Panc1 (cell line): ENCODE results near the gene CCDC127. TPM values are rescaled to one million over a fixed set of nuclear protein-coding genes. Genes with fewer than 3 reads are reported as not detected.
A peak's percentile ranks its signal among the peaks of the same experiment; 100 is the strongest.

Source experiments
- ATAC-seq: fragments of 200-7000 bp; cut with Tn5 transposase; 2 replicates; pipeline ENCODE4 v1.9.1; 2020; ENCODE audit warnings: mild to moderate bottlenecking, moderate library complexity
- BruUV-seq: library from RNA; stranded (reverse); fragments of 400-500 nt; replicated peaks from 2 replicates; lab custom pipeline; 2021; lab: Mats Ljungman, UMichigan
- CTCF ChIA-PET: fragments of 300-600 bp; sonication (Branson Sonifier 250); formaldehyde crosslinking; loops from one replicate; lab custom pipeline; 2022; ENCODE audit warnings: antibody characterized with exemption; lab: Charles Lee
- POLR2A ChIA-PET: fragments of 300-600 bp; sonication (Branson Sonifier 250); formaldehyde crosslinking; loops from one replicate; lab custom pipeline; 2022; ENCODE audit warnings: antibody characterized with exemption; lab: Charles Lee
- DNase-seq: peaks from one replicate; pipeline ENCODE4 v3.0.0-alpha.2; 2010; ENCODE audit warnings: low read depth, low spot score
- H3K27ac ChIP-seq: 2 replicates; pipeline ENCODE4 v1.5.1; 2011; ENCODE audit warnings: mild to moderate bottlenecking, low read length, inconsistent platforms
- H3K27me3 ChIP-seq: fragments of 200-500 bp; sonication (Bioruptor generic); 2 replicates; pipeline ENCODE4 v1.6.0; 2014; ENCODE audit warnings: low read length, inconsistent platforms; ENCODE audit not compliant: control insufficient read depth, insufficient read depth
- H3K36me3 ChIP-seq: fragments of 200-500 bp; sonication (Bioruptor generic); 2 replicates; pipeline ENCODE4 v1.5.1; 2014; ENCODE audit warnings: inconsistent platforms, mild to moderate bottlenecking, low read length, moderate library complexity; ENCODE audit not compliant: control insufficient read depth, insufficient read depth
- H3K4me1 ChIP-seq: 2 replicates; pipeline ENCODE4 v1.5.1; 2011; ENCODE audit warnings: inconsistent platforms, mild to moderate bottlenecking, low read length, moderate library complexity; ENCODE audit not compliant: control insufficient read depth, insufficient read depth
- H3K4me3 ChIP-seq, 2 experiments: 2 replicates each; pipeline ENCODE4 v1.5.1; 2011 to 2012; ENCODE audit warnings: low read depth in 2 of 2, low read length in 2 of 2, mild to moderate bottlenecking in 2 of 2, inconsistent platforms in 1 of 2, moderate library complexity in 1 of 2
- H3K9me3 ChIP-seq: fragments of 200-500 bp; sonication (Bioruptor generic); 2 replicates; pipeline ENCODE4 v1.5.1; 2014; ENCODE audit warnings: low read depth, mild to moderate bottlenecking, inconsistent platforms, low read length, moderate library complexity; ENCODE audit not compliant: control insufficient read depth, insufficient read depth
- POLR2AphosphoS5 ChIP-seq: IDR thresholded peaks from 2 replicates; pipeline ENCODE4 v1.6.1; 2012; ENCODE audit warnings: mild to moderate bottlenecking, low read depth, low read length, moderate library complexity
- SIN3A ChIP-seq: IDR thresholded peaks from 2 replicates; pipeline ENCODE4 v1.6.1; 2012; ENCODE audit warnings: low read depth, mild to moderate bottlenecking, low read length, moderate library complexity, borderline replicate concordance; ENCODE audit not compliant: insufficient read depth
- TCF7L2 ChIP-seq: IDR thresholded peaks from 2 replicates; pipeline ENCODE4 v1.6.1; 2011; ENCODE audit warnings: mild to moderate bottlenecking, low read depth, low read length, inconsistent platforms
- in situ Hi-C: cut with HindIII; loops from 2 replicates; pipeline ENCODE4 v1.10.0; 2016; ENCODE audit warnings: low sequenced_read_pairs, low pct_unique_long_range_greater_than_20kb
- intact Hi-C: fragments of 100-400 bp; cut with micrococcal nuclease; formaldehyde crosslinking; loops from one replicate; pipeline ENCODE4 v1.10.0; 2022; ENCODE audit not compliant: unreplicated experiment
- total RNA-seq: library from RNA; stranded (reverse); gene quantifications from one replicate; pipeline ENCODE4 v1.2.1, GENCODE V29; 2021; ENCODE audit not compliant: unreplicated experiment
- TF ChIP-seq, protein P1 (sequence below): fragments of 450-650 bp; IDR thresholded peaks from 2 replicates; pipeline ENCODE4 v1.5.1; 2017; ENCODE audit warnings: mild to moderate bottlenecking
- TF ChIP-seq, protein P2 (sequence below), 2 experiments: IDR thresholded peaks; 2 replicates each; pipeline ENCODE4 v1.6.1; 2011 to 2012; ENCODE audit warnings: low read depth in 2 of 2, control low read depth in 1 of 2, low read length in 1 of 2, mild to moderate bottlenecking in 1 of 2, moderate library complexity in 1 of 2; ENCODE audit not compliant: insufficient read depth in 1 of 2

The CCDC127 gene
- total RNA-seq, 1 experiment from 2014 or later = 8.1 TPM

DNA sequence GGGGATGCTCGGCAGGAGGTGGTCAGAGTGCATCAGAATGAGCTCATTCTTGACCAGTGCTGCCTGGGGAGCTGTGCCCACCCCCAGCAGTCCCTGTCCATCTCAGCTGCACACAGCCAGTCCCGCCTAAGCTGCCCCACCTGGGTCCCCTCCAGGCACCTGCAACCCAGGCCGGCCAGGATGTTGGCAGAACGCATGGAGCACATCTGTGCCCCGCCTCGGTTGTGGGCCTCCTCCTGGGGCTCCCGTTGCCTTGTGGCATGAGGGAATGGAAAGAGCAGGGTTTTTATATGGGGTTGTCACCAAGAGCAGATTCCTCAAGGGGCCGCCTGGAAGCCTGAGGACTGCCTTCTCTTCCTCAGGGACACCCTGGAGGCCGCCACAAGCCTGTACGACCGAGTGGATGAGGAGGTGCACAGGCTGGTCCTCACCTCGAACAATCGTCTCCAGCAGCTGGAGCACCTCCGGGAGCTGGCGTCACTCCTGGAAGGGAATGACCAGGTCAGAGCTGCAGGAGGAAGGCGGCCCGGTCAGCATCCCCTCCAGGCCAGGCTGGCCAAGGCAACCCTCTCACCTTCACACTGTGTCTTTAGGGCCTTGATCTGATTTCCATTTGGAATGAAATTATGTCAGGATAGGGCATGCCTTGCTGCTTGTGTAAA, 61.4 kb downstream of the CCDC127 start:
- ChIA-PET CTCF (interaction anchor here (1.0 kb wide), 1 partner anchor 66 kb away, joined by 4 read pairs; no protein-coding TSS in a partner anchor), POLR2A (no interaction called here)
- intact Hi-C loops = no loop called here
- in situ Hi-C loops = no loop called here
- Histone ChIP-seq H3K4me3 (no peak overlapping the region), H3K9me3 (no peaks in the 10 kb centered on the region), H3K4me1 (no peaks in the 10 kb centered on the region), H3K27ac (no peak overlapping the region), H3K36me3 (no peaks in the 10 kb centered on the region), H3K27me3 (no peaks in the 10 kb centered on the region)
- DNase-seq = no peak
- TF ChIP-seq SIN3A (no peak), TCF7L2 (no peak)
- TF ChIP-seq, protein P1, sequence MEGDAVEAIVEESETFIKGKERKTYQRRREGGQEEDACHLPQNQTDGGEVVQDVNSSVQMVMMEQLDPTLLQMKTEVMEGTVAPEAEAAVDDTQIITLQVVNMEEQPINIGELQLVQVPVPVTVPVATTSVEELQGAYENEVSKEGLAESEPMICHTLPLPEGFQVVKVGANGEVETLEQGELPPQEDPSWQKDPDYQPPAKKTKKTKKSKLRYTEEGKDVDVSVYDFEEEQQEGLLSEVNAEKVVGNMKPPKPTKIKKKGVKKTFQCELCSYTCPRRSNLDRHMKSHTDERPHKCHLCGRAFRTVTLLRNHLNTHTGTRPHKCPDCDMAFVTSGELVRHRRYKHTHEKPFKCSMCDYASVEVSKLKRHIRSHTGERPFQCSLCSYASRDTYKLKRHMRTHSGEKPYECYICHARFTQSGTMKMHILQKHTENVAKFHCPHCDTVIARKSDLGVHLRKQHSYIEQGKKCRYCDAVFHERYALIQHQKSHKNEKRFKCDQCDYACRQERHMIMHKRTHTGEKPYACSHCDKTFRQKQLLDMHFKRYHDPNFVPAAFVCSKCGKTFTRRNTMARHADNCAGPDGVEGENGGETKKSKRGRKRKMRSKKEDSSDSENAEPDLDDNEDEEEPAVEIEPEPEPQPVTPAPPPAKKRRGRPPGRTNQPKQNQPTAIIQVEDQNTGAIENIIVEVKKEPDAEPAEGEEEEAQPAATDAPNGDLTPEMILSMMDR = no peak
- ATAC-seq = 0 out of 2 replicates have a peak, but pooled peaks have one; percentile 5
- no TSS peak for BruUV-seq

DNA sequence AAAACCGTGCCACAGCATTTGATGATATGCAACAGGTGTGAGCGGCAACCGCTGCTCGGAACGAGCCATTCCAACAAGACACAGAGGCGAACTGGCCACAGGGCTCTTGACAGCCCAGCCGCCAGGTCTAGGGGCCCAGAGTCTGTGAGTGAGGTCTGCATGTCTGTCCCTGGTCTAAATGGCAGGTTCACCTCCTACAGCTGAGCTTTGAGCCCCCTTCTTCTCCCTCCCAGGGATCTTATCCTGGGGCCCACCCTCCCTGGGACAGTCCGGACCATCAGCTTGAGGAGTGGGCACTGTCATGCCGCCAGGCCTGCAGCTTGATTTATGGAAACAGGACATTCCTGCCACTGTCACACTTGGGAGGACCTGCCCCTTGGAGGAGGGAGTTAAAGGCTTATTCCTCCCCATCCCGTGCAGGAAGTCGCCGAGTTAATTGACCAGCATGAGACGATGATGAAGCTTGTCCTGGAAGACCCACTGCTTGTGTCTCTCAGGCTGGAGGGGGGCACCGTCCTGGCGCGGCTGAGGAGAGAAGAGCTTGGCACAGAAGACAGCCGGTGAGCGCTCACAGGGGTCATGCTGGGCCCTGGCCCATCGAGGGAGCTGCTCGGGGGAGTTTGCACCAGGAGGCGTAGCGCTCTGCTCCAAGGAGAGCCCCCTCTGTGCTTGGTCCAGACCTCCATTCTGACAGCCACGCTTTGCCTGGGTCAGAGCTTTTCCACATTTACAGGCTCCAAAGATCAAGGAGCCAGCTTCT, 62.1 kb downstream of the CCDC127 start:
- Histone ChIP-seq H3K4me3 (no peak overlapping the region), H3K9me3 (no peaks in the 10 kb centered on the region), H3K27ac (no peak overlapping the region), H3K27me3 (no peaks in the 10 kb centered on the region), H3K4me1 (no peaks in the 10 kb centered on the region), H3K36me3 (no peaks in the 10 kb centered on the region)
- in situ Hi-C loops (no loop called here), intact Hi-C loops (no loop called here)
- no peak for ATAC-seq
- no TSS peak for BruUV-seq
- no peak for DNase-seq
- ChIA-PET POLR2A (no interaction called here), CTCF (interaction anchor here (1.0 kb wide), 1 partner anchor 65 kb away, joined by 4 read pairs; no protein-coding TSS in a partner anchor)
- TF ChIP-seq, protein P2, sequence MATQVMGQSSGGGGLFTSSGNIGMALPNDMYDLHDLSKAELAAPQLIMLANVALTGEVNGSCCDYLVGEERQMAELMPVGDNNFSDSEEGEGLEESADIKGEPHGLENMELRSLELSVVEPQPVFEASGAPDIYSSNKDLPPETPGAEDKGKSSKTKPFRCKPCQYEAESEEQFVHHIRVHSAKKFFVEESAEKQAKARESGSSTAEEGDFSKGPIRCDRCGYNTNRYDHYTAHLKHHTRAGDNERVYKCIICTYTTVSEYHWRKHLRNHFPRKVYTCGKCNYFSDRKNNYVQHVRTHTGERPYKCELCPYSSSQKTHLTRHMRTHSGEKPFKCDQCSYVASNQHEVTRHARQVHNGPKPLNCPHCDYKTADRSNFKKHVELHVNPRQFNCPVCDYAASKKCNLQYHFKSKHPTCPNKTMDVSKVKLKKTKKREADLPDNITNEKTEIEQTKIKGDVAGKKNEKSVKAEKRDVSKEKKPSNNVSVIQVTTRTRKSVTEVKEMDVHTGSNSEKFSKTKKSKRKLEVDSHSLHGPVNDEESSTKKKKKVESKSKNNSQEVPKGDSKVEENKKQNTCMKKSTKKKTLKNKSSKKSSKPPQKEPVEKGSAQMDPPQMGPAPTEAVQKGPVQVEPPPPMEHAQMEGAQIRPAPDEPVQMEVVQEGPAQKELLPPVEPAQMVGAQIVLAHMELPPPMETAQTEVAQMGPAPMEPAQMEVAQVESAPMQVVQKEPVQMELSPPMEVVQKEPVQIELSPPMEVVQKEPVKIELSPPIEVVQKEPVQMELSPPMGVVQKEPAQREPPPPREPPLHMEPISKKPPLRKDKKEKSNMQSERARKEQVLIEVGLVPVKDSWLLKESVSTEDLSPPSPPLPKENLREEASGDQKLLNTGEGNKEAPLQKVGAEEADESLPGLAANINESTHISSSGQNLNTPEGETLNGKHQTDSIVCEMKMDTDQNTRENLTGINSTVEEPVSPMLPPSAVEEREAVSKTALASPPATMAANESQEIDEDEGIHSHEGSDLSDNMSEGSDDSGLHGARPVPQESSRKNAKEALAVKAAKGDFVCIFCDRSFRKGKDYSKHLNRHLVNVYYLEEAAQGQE (IDR thresholded peaks at IDR 0.05; ENCODE audit: insufficient read depth in 1 of 2, low read depth in 2 of 2, low read length in 1 of 2) = no peak
- TF ChIP-seq TCF7L2 = no peak
- TF ChIP-seq POLR2AphosphoS5 = no peak
- no peak for TF ChIP-seq SIN3A
- TF ChIP-seq, protein P1 = no peak
